GM23338 (cell line): ENCODE results near the gene HINT1. TPM values are rescaled to one million over a fixed set of nuclear protein-coding genes. Genes with fewer than 3 reads are reported as not detected.

Experiments
- ATAC-seq: fragments of 200-7000 bp; cut with Tn5 transposase; 3 replicates; pipeline ENCODE4 v1.9.1; 2020
- DNase-seq: peaks from one replicate; pipeline ENCODE4 v3.0.0-alpha.2; 2015; ENCODE audit warnings: low spot score
- H2AFZ ChIP-seq: fragments of 200-600 bp; sonication (generic); 2 replicates; pipeline ENCODE4 v1.8.0; 2016; ENCODE audit warnings: antibody characterized with exemption, mild to moderate bottlenecking, moderate library complexity
- H3F3A ChIP-seq: fragments of 200-600 bp; sonication (generic); replicated peaks from 2 replicates; pipeline ENCODE4 v1.8.0; 2017; ENCODE audit warnings: antibody characterized with exemption, mixed run types, low read depth
- H3K27ac ChIP-seq: fragments of 200-600 bp; sonication (generic); 2 replicates; pipeline ENCODE4 v1.6.1; 2016; ENCODE audit warnings: low read depth
- H3K27me3 ChIP-seq: fragments of 200-600 bp; sonication (generic); 2 replicates; pipeline ENCODE4 v1.8.0; 2016; ENCODE audit warnings: mild to moderate bottlenecking, mixed run types, moderate library complexity; ENCODE audit not compliant: insufficient read depth
- H3K36me3 ChIP-seq: fragments of 200-600 bp; sonication (generic); 2 replicates; pipeline ENCODE4 v1.8.0; 2016; ENCODE audit warnings: mild to moderate bottlenecking; ENCODE audit not compliant: insufficient read depth
- H3K4me1 ChIP-seq: fragments of 200-600 bp; sonication (generic); 2 replicates; pipeline ENCODE4 v1.8.0; 2016; ENCODE audit warnings: mild to moderate bottlenecking, moderate library complexity; ENCODE audit not compliant: insufficient read depth
- H3K4me2 ChIP-seq: fragments of 200-600 bp; sonication (generic); 2 replicates; pipeline ENCODE4 v1.7.1; 2017; ENCODE audit warnings: mixed run types
- H3K4me3 ChIP-seq: fragments of 200-600 bp; sonication (generic); 2 replicates; pipeline ENCODE4 v1.6.1; 2016; ENCODE audit warnings: mixed run types
- H3K79me2 ChIP-seq: fragments of 200-600 bp; sonication (generic); replicated peaks from 2 replicates; pipeline ENCODE4 v1.8.0; 2017; ENCODE audit warnings: mild to moderate bottlenecking; ENCODE audit not compliant: insufficient read depth
- H3K9me2 ChIP-seq: fragments of 200-600 bp; sonication (generic); 2 replicates; pipeline ENCODE4 v1.8.0; 2017; ENCODE audit not compliant: insufficient read depth
- H4K20me1 ChIP-seq: fragments of 200-600 bp; sonication (generic); replicated peaks from 2 replicates; pipeline ENCODE4 v1.8.0; 2017; ENCODE audit warnings: mild to moderate bottlenecking; ENCODE audit not compliant: insufficient read depth
- H3K27ac Mint-ChIP-seq: 2 replicates; pipeline ENCODE4 v1.8.0; 2020; ENCODE audit warnings: inconsistent platforms, mild to moderate bottlenecking, moderate library complexity, mixed read lengths
- H3K27me3 Mint-ChIP-seq: 3 replicates; pipeline ENCODE4 v1.8.0; 2022; ENCODE audit warnings: low read depth, mild to moderate bottlenecking, moderate library complexity, mixed read lengths, inconsistent platforms; ENCODE audit not compliant: insufficient read depth, poor library complexity
- H3K36me3 Mint-ChIP-seq: 3 replicates; pipeline ENCODE4 v1.8.0; 2021; ENCODE audit warnings: low read depth, mild to moderate bottlenecking, inconsistent platforms, moderate library complexity, mixed read lengths
- H3K4me1 Mint-ChIP-seq: 3 replicates; pipeline ENCODE4 v1.8.0; 2020; ENCODE audit warnings: mild to moderate bottlenecking, inconsistent platforms, mixed read lengths
- H3K4me3 Mint-ChIP-seq: 3 replicates; pipeline ENCODE4 v1.8.0; 2021; ENCODE audit warnings: moderate library complexity, mild to moderate bottlenecking, inconsistent platforms, mixed read lengths
- H3K9me3 Mint-ChIP-seq: 3 replicates; pipeline ENCODE4 v1.8.0; 2020; ENCODE audit warnings: moderate library complexity, mild to moderate bottlenecking, inconsistent platforms, mixed read lengths
- CREB1 ChIP-seq: fragments of 250-450 bp; sonication (Bioruptor Pico); IDR thresholded peaks from 2 replicates; pipeline ENCODE4 v1.5.0; 2020; ENCODE audit warnings: low read depth, mild to moderate bottlenecking, moderate library complexity
- ETS1 ChIP-seq: IDR thresholded peaks from 2 replicates; pipeline ENCODE4 v1.6.1; 2016; ENCODE audit warnings: antibody characterized with exemption
- EZH2 ChIP-seq: fragments of 200-600 bp; sonication (generic); IDR thresholded peaks from one replicate; pipeline ENCODE4 v1.8.0; 2017; ENCODE audit warnings: antibody characterized with exemption, mild to moderate bottlenecking, low read depth; ENCODE audit not compliant: unreplicated experiment
- EZH2phosphoT487 ChIP-seq: fragments of 200-600 bp; sonication (generic); IDR thresholded peaks from one replicate; pipeline ENCODE4 v1.8.1; 2018; ENCODE audit warnings: antibody characterized with exemption; ENCODE audit not compliant: unreplicated experiment
- JUNB ChIP-seq: IDR thresholded peaks from one replicate; pipeline ENCODE4 v1.6.1; 2016; ENCODE audit warnings: antibody characterized with exemption; ENCODE audit not compliant: unreplicated experiment
- POLR2AphosphoS5 ChIP-seq: IDR thresholded peaks from 2 replicates; pipeline ENCODE4 v1.6.1; 2016; ENCODE audit warnings: antibody characterized with exemption, low read depth
- REST ChIP-seq: IDR thresholded peaks from one replicate; pipeline ENCODE4 v1.6.1; 2018; ENCODE audit warnings: antibody characterized with exemption; ENCODE audit not compliant: unreplicated experiment
- STAT1 ChIP-seq: IDR thresholded peaks from one replicate; pipeline ENCODE4 v1.6.1; 2016; ENCODE audit warnings: antibody characterized with exemption; ENCODE audit not compliant: unreplicated experiment
- ZNF114 ChIP-seq: fragments of 250-450 bp; sonication (Bioruptor Pico); IDR thresholded peaks from 2 replicates; pipeline ENCODE4 v1.5.0; 2020; ENCODE audit warnings: mild to moderate bottlenecking, moderate library complexity
- polyA plus RNA-seq: library from polyadenylated mRNA; unstranded; fragments of >200 nt; fragmentation: Nextera tagmentation; extraction: Ambion mirVana; gene quantifications from 2 replicates; pipeline ENCODE4 v1.2.1, GENCODE V29; 2016
- total RNA-seq: library from RNA; depleted of rRNA; stranded (reverse); fragments of >200 nt; shearing (Covaris generic); gene quantifications from 2 replicates; pipeline ENCODE4 v1.2.3, GENCODE V29; 2014

Gene HINT1
- total and polyA plus RNA-seq, 2 experiments from 2014 or later, result 171 to 687 TPM

GRCh38 chr5:131169810-131170539 lies 4.9 kb upstream of the HINT1 start:
- Histone ChIP-seq H3K4me2 (peak overlapping the region; percentile 81), H3K36me3 (no peaks in the 10 kb centered on the region), H3K79me2 (peaks cover 5% of the 10 kb centered on the region; the same call in 1 of the 2 replicates), H3F3A (no peaks in the 10 kb centered on the region), H3K27me3 (no peaks in the 10 kb centered on the region), H2AFZ (no peak overlapping the region), H3K4me3 (peak overlapping the region; percentile 62), H3K4me1 (peaks cover 7% of the 10 kb centered on the region), H3K27ac (peak overlapping the region; percentile 52), H3K9me2 (no peaks in the 10 kb centered on the region), H4K20me1 (peaks cover 5% of the 10 kb centered on the region; the same call in 1 of the 2 replicates)
- H3K9me3 Mint-ChIP-seq, result no peaks in the 10 kb centered on the region
- ATAC-seq, result no peak
- no peaks in the 10 kb centered on the region; the same call in 2 of the 3 replicates for H3K36me3 Mint-ChIP-seq
- H3K4me1 Mint-ChIP-seq, result peaks cover 13% of the 10 kb centered on the region
- H3K4me3 Mint-ChIP-seq, result peak overlapping the region; percentile 96
- peak overlapping the region; percentile 96 for H3K27ac Mint-ChIP-seq
- TF ChIP-seq STAT1 (no peak), ETS1 (no peak), REST (no peak), EZH2 (no peak)
- no peak for DNase-seq
- H3K27me3 Mint-ChIP-seq, result peaks cover 10% of the 10 kb centered on the region

- Histone ChIP-seq H2AFZ (no peak overlapping the region), H3F3A (no peaks in the 10 kb centered on the region), H3K27me3 (no peaks in the 10 kb centered on the region), H3K4me3 (no peak overlapping the region), H3K79me2 (peaks cover 23% of the 10 kb centered on the region), H3K4me1 (peaks cover 17% of the 10 kb centered on the region), H3K4me2 (no peak overlapping the region), H3K36me3 (peaks cover under 1% of the 10 kb centered on the region; the same call in 1 of the 2 replicates), H3K27ac (no peak overlapping the region), H4K20me1 (peaks cover 5% of the 10 kb centered on the region; the same call in 1 of the 2 replicates), H3K9me2 (no peaks in the 10 kb centered on the region)
- H3K4me3 Mint-ChIP-seq, result no peak overlapping the region
- no peak overlapping the region for H3K27ac Mint-ChIP-seq
- peaks cover 14% of the 10 kb centered on the region for H3K27me3 Mint-ChIP-seq
- H3K9me3 Mint-ChIP-seq, result no peaks in the 10 kb centered on the region
- H3K36me3 Mint-ChIP-seq, result peaks cover 16% of the 10 kb centered on the region
- DNase-seq (no peak), ATAC-seq (no peak)
- H3K4me1 Mint-ChIP-seq, result peaks cover 20% of the 10 kb centered on the region
- TF ChIP-seq ZNF114 (CRISPR knock-in tag), result no peak
- TF ChIP-seq EZH2, result no peak
- no peak for TF ChIP-seq EZH2phosphoT487
- TF ChIP-seq STAT1, result no peak
- no peak for TF ChIP-seq CREB1
- TF ChIP-seq REST, result no peak
- no peak for TF ChIP-seq POLR2AphosphoS5
- TF ChIP-seq JUNB, result no peak
These were observed 2.6 kb upstream of the HINT1 start for GRCh38 chr5:131167615-131168014.
